Measurements from ENCODE around the gene NAA80.

NAA80 gene

GRCh38 chr3:50255251-50255615 lies 44.0 kb downstream of the NAA80 start:
- DNase-seq (ENCODE audit: low spot score), result no peak

- no peak for DNase-seq (ENCODE audit: low spot score)
These were observed 44.5 kb downstream of the NAA80 start for GRCh38 chr3:50254577-50255250.

- DNase-seq (ENCODE audit: low spot score), result no peak
These were observed 48.0 kb downstream of the NAA80 start for GRCh38 chr3:50251220-50251619.

- DNase-seq (ENCODE audit: low spot score), result no peak
These were observed 48.7 kb downstream of the NAA80 start for GRCh38 chr3:50250514-50250913.

- DNase-seq (ENCODE audit: low spot score), result no peak
These were observed 49.7 kb downstream of the NAA80 start for GRCh38 chr3:50249457-50249856.

- DNase-seq (ENCODE audit: low spot score), result no peak
These were observed 50.8 kb downstream of the NAA80 start for GRCh38 chr3:50248387-50248786.

- DNase-seq (ENCODE audit: low spot score), result no peak
These were observed 52.7 kb downstream of the NAA80 start for GRCh38 chr3:50246517-50246954.
